Tibial nerve (tissue), 4 donors: ENCODE measurements around the gene SYT1. TPM values are rescaled to one million over a fixed set of nuclear protein-coding genes. Genes with fewer than 3 reads are reported as not detected.
A peak's percentile ranks its signal among the peaks of the same experiment; 100 is the strongest.

Experiments used
- DNase-seq, 2 donors: peaks; one replicate each; pipeline ENCODE4 v3.0.0-alpha.2; 2019; ENCODE audit warnings: low spot score in 2 of 2
- H3K27ac ChIP-seq, 4 donors: fragments of 200-600 bp; sonication (generic) in 3 of 4; one replicate each; pipeline ENCODE4 v1.5.1; 2017 to 2019; ENCODE audit warnings: mild to moderate bottlenecking in 1 of 4
- H3K27me3 ChIP-seq, 2 donors: fragments of 200-600 bp; sonication (generic) in 1 of 2; one replicate each; pipeline versions ENCODE4 v1.5.1 to v1.6.0; 2017 to 2019
- H3K36me3 ChIP-seq, 3 donors: fragments of 200-600 bp; sonication (generic); one replicate each; pipeline ENCODE4 v1.5.1; 2018 to 2019
- H3K4me1 ChIP-seq, 4 donors: fragments of 200-600 bp; sonication (generic) in 3 of 4; one replicate each; pipeline ENCODE4 v1.5.1; 2017 to 2019
- H3K4me3 ChIP-seq, 4 donors: fragments of 200-600 bp; sonication (generic) in 3 of 4; one replicate each; pipeline ENCODE4 v1.5.1; 2017 to 2019; ENCODE audit warnings: mild to moderate bottlenecking in 1 of 4, moderate library complexity in 1 of 4
- H3K9me3 ChIP-seq, 4 donors: fragments of 200-600 bp; sonication (generic) in 3 of 4; one replicate each; pipeline ENCODE4 v1.5.1; 2017 to 2019
- CTCF ChIP-seq, 5 experiments: fragments of 200-600 bp in 3 of 5; fragments of 450-650 bp in 2 of 5; sonication (generic) in 3 of 5; IDR thresholded peaks; one replicate each; pipeline ENCODE4 v1.5.1; 2016 to 2019; ENCODE audit warnings: antibody characterized with exemption in 5 of 5, mild to moderate bottlenecking in 3 of 5, moderate library complexity in 2 of 5
- EP300 ChIP-seq, 2 donors: sonication (generic); formaldehyde crosslinking; IDR thresholded peaks; one replicate each; pipeline ENCODE4 v1.6.1; 2017; ENCODE audit warnings: antibody characterized with exemption in 2 of 2, mild to moderate bottlenecking in 1 of 2
- POLR2A ChIP-seq, 2 donors: fragments of 450-650 bp; IDR thresholded peaks; one replicate each; pipeline ENCODE4 v1.6.1; 2017; ENCODE audit warnings: antibody characterized with exemption in 2 of 2, mild to moderate bottlenecking in 2 of 2, moderate library complexity in 2 of 2
- WGBS, 2 donors: methylation state at CpG; one replicate each; pipeline ENCODE4 v1.1.5; 2018; 5-methylcytosine and 5-hydroxymethylcytosine counted together
- total RNA-seq, 4 donors: library from RNA; depleted of rRNA; stranded (reverse); fragments of >200 nt; gene quantifications; one replicate each; pipeline ENCODE4 v1.1.0, GENCODE V29; 2016

SYT1 gene
- total RNA-seq, 4 donors from 2014 or later, result 1.8 to 10.3 (median 4.7) TPM

GRCh38 chr12:79453820-79454219 lies 589.2 kb downstream of the SYT1 start:
- H3K27ac ChIP-seq, result peak overlapping the region in 1 of 4 donors; percentile 25
- no peaks in the 10 kb centered on the region for H3K9me3 ChIP-seq
- H3K36me3 ChIP-seq, result no peaks in the 10 kb centered on the region
- 50 to 61% methylated on average over 3 of the region's 3 CpGs for WGBS, 2 donors
- H3K27me3 ChIP-seq, result no peaks in the 10 kb centered on the region
- H3K4me1 ChIP-seq, result peaks cover 0 to 8% (median 0%) of the 10 kb centered on the region in 4 donors
- H3K4me3 ChIP-seq, result no peak overlapping the region
- no peak for DNase-seq
- TF ChIP-seq EP300 (IDR thresholded peaks at IDR 0.05) (no peak), POLR2A (IDR thresholded peaks at IDR 0.05) (no peak), CTCF (IDR thresholded peaks at IDR 0.05) (no peak)

- no peaks in the 10 kb centered on the region for H3K36me3 ChIP-seq
- 52 to 57% methylated on average over 3 of the region's 3 CpGs for WGBS, 2 donors
- TF ChIP-seq EP300 (IDR thresholded peaks at IDR 0.05) (no peak), CTCF (IDR thresholded peaks at IDR 0.05) (no peak), POLR2A (IDR thresholded peaks at IDR 0.05) (no peak)
- no peaks in the 10 kb centered on the region for H3K27me3 ChIP-seq
- DNase-seq, result no peak
- H3K4me3 ChIP-seq, result no peak overlapping the region
- H3K9me3 ChIP-seq, result no peaks in the 10 kb centered on the region
- H3K4me1 ChIP-seq, result peaks cover 0 to 8% (median 0%) of the 10 kb centered on the region in 4 donors
- peak overlapping the region in 1 of 4 donors; percentile 25 for H3K27ac ChIP-seq
Measured at GRCh38 chr12:79454338-79454843, 589.8 kb downstream of the SYT1 start.

GRCh38 chr12:79455286-79455685 lies 590.7 kb downstream of the SYT1 start:
- H3K36me3 ChIP-seq, result no peaks in the 10 kb centered on the region
- DNase-seq, result no peak
- no peak overlapping the region for H3K27ac ChIP-seq
- no peak overlapping the region for H3K4me3 ChIP-seq
- 58 to 78% methylated on average over 2 of the region's 2 CpGs for WGBS, 2 donors
- H3K4me1 ChIP-seq, result peaks cover 0 to 8% (median 0%) of the 10 kb centered on the region in 4 donors
- H3K27me3 ChIP-seq, result no peaks in the 10 kb centered on the region
- no peaks in the 10 kb centered on the region for H3K9me3 ChIP-seq
- no peak for TF ChIP-seq CTCF (IDR thresholded peaks at IDR 0.05)
- no peak for TF ChIP-seq POLR2A (IDR thresholded peaks at IDR 0.05)
- peak in 1 of 2 donors; percentile 14 for TF ChIP-seq EP300 (IDR thresholded peaks at IDR 0.05)

- no peak overlapping the region for H3K27ac ChIP-seq
- 55 to 57% methylated on average over 4 of the region's 4 CpGs for WGBS, 2 donors
- peaks cover 0 to 6% (median 0%) of the 10 kb centered on the region in 4 donors for H3K9me3 ChIP-seq
- no peak for DNase-seq
- H3K4me3 ChIP-seq, result no peak overlapping the region
- TF ChIP-seq POLR2A (IDR thresholded peaks at IDR 0.05) (no peak), CTCF (IDR thresholded peaks at IDR 0.05) (no peak), EP300 (IDR thresholded peaks at IDR 0.05) (no peak)
- H3K36me3 ChIP-seq, result no peaks in the 10 kb centered on the region
- H3K27me3 ChIP-seq, result no peaks in the 10 kb centered on the region
- H3K4me1 ChIP-seq, result no peaks in the 10 kb centered on the region
Measured at GRCh38 chr12:79482323-79482722, 617.7 kb downstream of the SYT1 start.

- no peaks in the 10 kb centered on the region for H3K27me3 ChIP-seq
- no peaks in the 10 kb centered on the region for H3K4me1 ChIP-seq
- H3K36me3 ChIP-seq, result no peaks in the 10 kb centered on the region
- no peak overlapping the region for H3K27ac ChIP-seq
- WGBS, 2 donors, result 66 to 79% methylated on average over 2 of the region's 2 CpGs
- TF ChIP-seq EP300 (IDR thresholded peaks at IDR 0.05) (no peak), POLR2A (IDR thresholded peaks at IDR 0.05) (no peak), CTCF (IDR thresholded peaks at IDR 0.05) (no peak)
- H3K4me3 ChIP-seq, result no peak overlapping the region
- peaks cover 0 to 6% (median 0%) of the 10 kb centered on the region in 4 donors for H3K9me3 ChIP-seq
- DNase-seq, result no peak
Measured at GRCh38 chr12:79482921-79483320, 618.3 kb downstream of the SYT1 start.
